Measurements from ENCODE around the gene SKAP1. TPM values are rescaled to one million over a fixed set of nuclear protein-coding genes. Genes with fewer than 3 reads are reported as not detected.

Gene SKAP1
- total and polyA plus RNA-seq, 2 of the 13 experiments (the other 11 are each of a cell fraction or from before 2014, with no cell fraction given): 0.21 TPM; not detected in 1

GRCh38 chr17:48107137-48108055 is 322.6 kb downstream of the SKAP1 start, which contains the start of gene SNX11 (continued):
- TF ChIP-seq ZHX2 (IDR thresholded peaks at IDR 0.05; ENCODE audit: low read depth) (no peak; the same call in 1 of the 2 replicates), ZHX2 (CRISPR knock-in tag; IDR thresholded peaks at IDR 0.05; ENCODE audit: borderline replicate concordance) (no peak), TOPORS (CRISPR knock-in tag; IDR thresholded peaks at IDR 0.05) (peak; percentile 55; the same call in 1 of the 2 replicates), TGIF2 (CRISPR knock-in tag; IDR thresholded peaks at IDR 0.05) (no peak; the same call in 1 of the 2 replicates), ZNF781 (CRISPR knock-in tag; IDR thresholded peaks at IDR 0.05; ENCODE audit: borderline replicate concordance, not compliant biosample characterization) (peak; percentile 13), NR2F1 (CRISPR knock-in tag; IDR thresholded peaks at IDR 0.05) (no peak), NR1H2 (CRISPR knock-in tag; IDR thresholded peaks at IDR 0.05; ENCODE audit: borderline replicate concordance, low read depth) (no peak), ZNF576 (CRISPR knock-in tag; IDR thresholded peaks at IDR 0.05) (0 out of 2 replicates have a peak, but pooled peaks have one; percentile 71), ZNF839 (CRISPR knock-in tag; IDR thresholded peaks at IDR 0.05; ENCODE audit: borderline replicate concordance) (peak; percentile 81; the same call in 1 of the 2 replicates), MYPOP (CRISPR knock-in tag; IDR thresholded peaks at IDR 0.05) (peak; percentile 89), MXD4 (CRISPR knock-in tag; IDR thresholded peaks at IDR 0.05) (no peak; the same call in 1 of the 2 replicates), ZNF101 (CRISPR knock-in tag; IDR thresholded peaks at IDR 0.05; ENCODE audit: borderline replicate concordance, low read depth) (no peak), ZNF317 (CRISPR knock-in tag; IDR thresholded peaks at IDR 0.05) (peak; percentile 91), TBP (CRISPR knock-in tag; IDR thresholded peaks at IDR 0.05) (no peak), LBX2 (CRISPR knock-in tag; IDR thresholded peaks at IDR 0.05; ENCODE audit: borderline replicate concordance) (0 out of 2 replicates have a peak, but pooled peaks have one; percentile 60), MTA3 (CRISPR knock-in tag; IDR thresholded peaks at IDR 0.05) (no peak), ZFP41 (CRISPR knock-in tag; IDR thresholded peaks at IDR 0.05; ENCODE audit: borderline replicate concordance) (peak; percentile 80; the same call in 1 of the 2 replicates), TBL1XR1 (IDR thresholded peaks at IDR 0.05; ENCODE audit: borderline replicate concordance, low read length, partially characterized antibody) (peak; percentile 41), IRF1 (CRISPR knock-in tag; IDR thresholded peaks at IDR 0.05; ENCODE audit: low read depth) (no peak)

Measured in HepG2 (cell line).